Activated CD8-positive, alpha-beta memory T cell treated with anti-CD3 and anti-CD28 coated beads for 1 hour (primary cell): Measurements from ENCODE around the gene LYG2.
"Not testable (repeated sequence)": the region's sequence is repeated elsewhere in the genome, so short reads cannot be mapped to it uniquely, and the experiment has no call there.

Experiments used
- DNase-seq, 2 donors: peaks; one replicate each; pipeline ENCODE4 v3.0.0-alpha.2; 2020; ENCODE audit warnings: low read depth in 1 of 2; ENCODE audit errors: extremely low read depth in 1 of 2

LYG2 gene

DNA sequence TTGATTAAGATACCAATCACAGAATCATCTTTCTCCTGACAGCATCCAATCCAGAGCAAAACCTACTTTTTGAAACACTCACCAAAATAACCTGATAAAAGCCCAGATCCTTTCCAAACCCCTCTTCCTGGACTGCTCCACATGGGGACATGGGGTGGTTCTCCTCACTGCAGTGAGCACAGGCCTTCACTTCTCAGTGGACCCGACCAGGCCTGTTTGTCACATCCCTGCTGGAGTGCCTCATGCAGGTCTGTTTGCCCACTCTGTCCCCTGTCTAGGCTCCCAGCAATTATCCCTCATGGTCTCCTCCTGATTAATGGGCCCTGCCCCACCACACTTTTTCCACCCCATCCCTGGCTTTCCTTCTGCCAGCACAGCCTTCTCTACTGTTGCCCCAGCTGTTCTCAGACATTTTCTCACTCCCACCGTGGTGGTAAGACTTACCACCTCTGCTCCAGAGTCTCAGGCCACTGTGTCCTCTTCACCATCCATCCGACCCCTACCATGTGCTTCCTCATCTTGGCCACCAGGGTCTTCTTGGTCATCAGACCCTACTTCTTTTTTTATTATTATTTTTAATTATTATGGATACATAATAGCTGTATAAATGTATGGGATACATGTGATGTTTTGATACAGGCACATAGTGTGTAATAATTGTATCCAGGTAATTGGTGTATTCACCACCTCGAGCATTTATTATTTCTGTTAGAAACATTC is 53.3 kb downstream of the LYG2 start:
- no peak for DNase-seq

DNA sequence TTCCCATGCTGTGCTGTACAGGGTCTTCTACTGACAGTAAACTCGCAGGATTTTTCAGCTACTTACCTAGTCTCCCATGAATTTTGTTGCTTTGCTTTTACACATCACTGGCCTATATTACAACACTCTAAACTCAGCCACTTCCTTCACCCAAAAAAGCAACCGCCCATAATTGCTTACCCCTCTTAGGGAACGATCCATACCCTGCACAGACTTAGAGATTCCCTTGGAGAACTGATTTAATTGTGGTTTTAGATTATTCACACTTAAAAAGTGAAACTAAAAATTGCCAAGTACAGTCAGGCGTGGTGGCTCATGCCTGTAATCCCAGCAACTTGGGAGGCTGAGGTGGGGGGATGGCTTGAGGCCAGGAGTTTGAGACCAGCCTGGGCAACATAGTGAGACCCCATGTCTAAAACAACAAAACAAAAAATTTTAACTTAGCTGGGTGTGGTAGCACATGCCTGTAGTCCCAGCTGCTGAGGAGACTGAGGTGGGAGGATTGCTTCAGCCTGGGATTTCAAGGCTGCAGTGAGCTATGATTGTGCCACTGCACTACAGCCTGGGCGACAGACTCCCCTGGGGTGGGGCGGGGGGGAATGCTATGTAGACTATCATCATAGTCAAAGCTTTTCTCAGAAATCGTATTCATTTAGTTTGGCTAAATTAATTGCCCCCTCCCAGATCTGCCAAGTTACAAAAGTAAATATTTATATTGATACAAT is 55.2 kb downstream of the LYG2 start:
- no peak for DNase-seq

DNA sequence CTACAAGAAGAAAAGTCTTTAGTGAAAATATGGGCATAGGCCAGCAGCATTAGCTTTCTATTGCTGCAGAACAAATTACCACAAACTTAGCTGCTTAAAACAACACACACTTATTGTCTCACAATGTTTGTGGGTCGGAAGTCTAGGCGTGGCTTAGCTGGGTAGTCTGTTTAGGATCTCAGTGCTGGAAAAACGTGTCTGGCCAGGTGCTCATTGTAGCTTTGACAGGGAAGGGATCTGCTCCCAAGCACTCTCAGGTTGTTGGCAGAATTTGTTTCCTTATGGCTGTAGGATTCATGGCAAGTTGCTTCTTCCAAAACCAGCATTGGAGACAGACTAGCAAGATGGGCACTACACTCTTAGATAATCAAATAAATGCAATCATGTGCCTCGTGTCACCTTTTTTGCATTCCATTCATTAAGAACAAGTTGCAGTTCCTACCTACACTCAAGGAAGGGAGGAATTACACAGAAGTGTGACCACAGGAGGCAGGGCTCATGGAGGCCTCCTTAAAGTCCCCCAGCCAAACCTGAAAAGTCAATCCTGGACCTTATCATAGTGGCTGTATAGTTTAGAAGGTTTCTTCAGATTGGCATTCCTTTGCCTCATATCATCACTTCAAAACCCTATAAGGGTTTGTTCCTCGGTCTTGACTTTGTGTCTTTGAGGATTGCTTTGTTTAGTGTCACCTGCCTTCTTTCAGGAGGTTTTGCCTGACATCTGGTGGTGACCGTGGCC is 57.2 kb downstream of the LYG2 start:
- no peak for DNase-seq

DNA sequence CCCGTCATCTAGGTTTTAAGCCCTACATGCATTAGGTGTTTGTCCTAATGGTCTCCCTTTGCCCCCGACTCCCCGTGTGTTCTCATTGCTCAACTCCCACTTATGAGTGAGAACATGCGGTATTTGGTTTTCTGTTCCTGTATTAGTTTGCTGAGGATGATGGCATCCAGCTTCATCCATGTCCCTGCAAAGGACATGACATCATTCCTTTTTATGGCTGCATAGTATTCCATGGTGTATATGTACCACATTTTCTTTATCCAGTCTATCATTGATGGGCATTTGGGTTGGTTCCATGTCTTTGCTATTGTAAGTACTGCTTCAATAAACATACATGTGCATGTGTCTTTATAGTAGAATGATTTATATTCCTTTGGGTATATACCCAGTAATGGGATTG is 63.1 kb downstream of the LYG2 start:
- not testable (repeated sequence) for DNase-seq
